HG02885 (cell line): Measurements from ENCODE around the gene EYS.
"Not testable (repeated sequence)": the region's sequence is repeated elsewhere in the genome, so short reads cannot be mapped to it uniquely, and the experiment has no call there.

Experiments used
- ATAC-seq: cut with Tn5 transposase; IDR thresholded peaks from one replicate; pipeline ENCODE4 v1.9.1; 2021; ENCODE audit warnings: mild to moderate bottlenecking; ENCODE audit not compliant: unreplicated experiment, poor library complexity

The EYS gene

GRCh38 chr6:63968650-63969049 is 1738.4 kb downstream of the EYS start:
- no peak for ATAC-seq

GRCh38 chr6:63964366-63964765 is 1742.7 kb downstream of the EYS start:
- no peak for ATAC-seq

DNA sequence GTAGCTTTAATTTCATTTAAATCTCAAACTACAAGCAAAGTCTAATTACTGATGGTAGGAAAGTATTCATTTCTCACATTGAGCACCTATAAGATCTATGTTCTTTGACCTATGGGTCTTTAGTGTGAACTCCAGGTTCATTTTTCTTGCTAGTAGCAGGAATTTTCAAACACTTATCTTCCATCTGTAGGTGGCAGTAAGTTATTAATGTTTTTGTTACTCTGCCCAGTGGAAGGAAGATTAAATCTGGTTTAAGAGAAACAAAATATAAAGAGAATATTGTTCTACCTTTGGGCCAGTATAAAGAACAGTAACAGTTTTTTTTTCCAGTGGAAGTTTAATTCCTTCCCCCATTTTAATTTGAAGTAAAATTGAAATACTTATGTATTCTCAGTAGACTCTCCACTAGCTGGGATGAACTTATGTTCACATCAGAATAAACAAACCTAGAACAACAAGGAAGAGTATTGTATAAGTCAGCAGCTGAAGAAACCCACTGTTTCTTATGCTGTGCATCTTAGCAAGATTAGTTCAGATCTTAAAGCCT is 1743.2 kb downstream of the EYS start:
- ATAC-seq: no peak

- ATAC-seq: not testable (repeated sequence)
Observed at GRCh38 chr6:63953336-63954021, 1753.5 kb downstream of the EYS start.

DNA sequence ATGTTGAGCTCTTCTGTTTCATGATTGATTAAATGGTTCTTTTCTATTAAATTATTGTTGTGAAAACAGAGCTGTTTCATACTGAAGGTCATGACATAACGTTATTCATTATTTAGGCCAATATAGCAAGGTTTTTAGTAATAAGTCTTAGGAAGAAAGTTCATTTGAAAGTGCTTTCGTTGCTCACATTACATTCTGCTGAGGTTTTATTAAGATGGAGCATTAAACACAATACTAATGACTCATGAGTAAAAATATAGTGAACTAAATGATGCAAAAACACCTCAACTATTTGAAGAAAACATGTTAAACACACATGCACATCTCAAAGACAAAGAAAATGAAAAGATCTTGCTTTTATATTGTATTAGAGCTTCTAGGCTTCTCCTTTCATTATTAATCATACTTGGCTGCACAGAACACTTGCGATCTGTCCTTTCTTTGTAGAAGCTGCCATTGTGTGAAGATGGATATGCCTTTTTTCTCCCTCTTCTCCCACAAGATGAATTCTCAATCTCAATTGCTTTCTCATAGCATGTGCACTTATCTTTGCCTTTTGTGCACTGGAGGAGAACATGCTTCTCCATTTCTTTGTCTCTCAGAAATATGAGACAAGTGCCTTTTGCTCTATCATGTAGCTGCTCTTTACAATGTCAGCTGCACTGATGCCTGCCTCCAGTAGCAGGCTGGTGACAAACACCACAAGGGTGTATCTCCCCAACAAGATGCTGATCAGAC is 1759.1 kb downstream of the EYS start:
- no peak for ATAC-seq

DNA sequence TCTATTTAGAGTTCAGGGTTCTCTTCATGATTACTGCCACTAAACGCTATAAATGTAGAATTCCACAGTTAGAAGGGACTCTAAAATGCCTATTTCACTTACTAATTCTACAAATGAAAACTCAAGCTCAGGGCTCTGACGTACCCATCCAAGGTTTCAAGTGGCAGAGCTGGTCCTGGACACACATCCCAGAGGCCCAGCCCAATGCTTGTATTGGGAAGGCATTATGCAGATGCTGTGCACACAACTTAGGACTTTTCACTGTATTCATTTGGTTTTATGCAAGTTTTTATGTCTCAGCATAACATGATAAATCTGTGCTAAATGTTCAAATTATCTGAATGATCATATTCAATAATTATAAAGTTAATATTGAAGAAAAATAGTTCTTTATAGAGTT is 1761.0 kb downstream of the EYS start:
- no peak for ATAC-seq

DNA sequence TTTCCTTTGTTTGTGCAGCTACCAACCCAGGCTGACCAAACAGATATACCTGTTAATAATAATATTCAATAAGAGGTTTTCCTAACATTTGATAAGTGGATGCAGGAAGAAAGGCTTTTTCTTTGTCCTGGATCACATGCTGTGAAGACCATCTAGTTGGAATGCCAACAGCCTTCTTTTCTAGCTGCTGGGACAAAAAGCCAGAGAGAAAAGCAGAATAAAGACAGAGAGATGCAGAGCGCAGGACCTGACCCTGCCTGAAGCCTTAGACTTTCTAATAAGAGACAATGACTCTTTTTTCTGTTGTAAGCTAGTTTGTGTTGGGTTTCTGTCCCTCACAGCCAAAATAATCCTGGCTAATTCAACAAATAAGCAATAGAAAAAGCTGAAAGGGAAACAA is 1763.2 kb downstream of the EYS start:
- no peak for ATAC-seq

GRCh38 chr6:63941747-63942470 is 1765.1 kb downstream of the EYS start:
- ATAC-seq: no peak

DNA sequence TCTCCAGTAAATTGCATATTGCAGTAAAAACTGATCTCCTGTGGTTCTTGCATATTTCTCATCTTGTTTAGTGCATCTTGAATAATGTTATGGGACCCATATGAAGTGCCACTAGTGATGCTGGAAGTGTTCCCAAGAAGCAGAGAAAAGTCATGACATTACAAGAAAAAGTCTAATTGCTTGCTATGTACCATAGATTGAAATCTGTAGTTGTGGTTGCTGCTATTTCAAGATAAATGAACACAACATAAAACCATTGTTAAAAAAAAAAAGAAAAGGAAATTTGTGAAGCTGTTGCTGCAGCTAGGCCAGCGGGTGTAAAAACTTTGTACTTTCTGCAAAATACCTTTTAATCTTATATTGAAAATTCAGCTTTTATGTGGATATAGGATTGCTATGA is 1767.0 kb downstream of the EYS start:
- ATAC-seq: no peak

DNA sequence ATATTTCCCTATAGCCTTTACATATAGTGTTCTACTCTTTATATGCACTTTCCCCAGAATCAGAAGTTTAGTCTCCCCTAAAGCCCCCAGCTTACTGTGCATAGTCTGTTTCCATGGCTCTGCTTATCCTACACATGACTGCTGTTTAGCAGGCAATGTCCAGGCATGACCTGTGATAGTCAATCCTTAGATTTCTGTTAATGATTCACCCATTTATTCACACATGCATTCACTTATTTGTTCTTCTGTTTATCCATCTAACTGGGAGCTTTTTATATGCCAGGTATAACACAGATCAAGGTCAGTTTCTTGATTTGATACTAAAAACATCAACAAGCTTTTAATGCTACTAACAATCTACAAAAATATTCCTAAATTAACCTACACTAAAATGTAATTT is 1770.6 kb downstream of the EYS start:
- ATAC-seq: no peak

DNA sequence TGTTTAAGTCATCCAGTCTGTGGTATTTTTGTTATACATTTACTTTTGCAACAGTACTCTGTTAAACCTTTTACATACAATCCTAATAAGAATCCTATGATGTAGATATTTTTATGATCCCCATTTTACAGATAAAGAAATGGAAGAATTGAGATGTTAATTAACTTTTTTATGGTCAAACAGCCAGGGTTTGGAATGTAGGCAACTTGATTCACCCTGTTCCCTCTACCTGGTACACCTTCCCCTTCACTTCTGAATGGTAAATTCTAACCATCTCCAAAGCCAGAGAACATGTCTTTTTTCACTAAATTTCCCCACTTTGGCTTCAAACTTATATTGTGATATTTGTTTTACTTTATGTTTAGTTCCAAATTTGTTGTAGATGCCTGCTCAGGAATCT is 1771.3 kb downstream of the EYS start:
- ATAC-seq: no peak

DNA sequence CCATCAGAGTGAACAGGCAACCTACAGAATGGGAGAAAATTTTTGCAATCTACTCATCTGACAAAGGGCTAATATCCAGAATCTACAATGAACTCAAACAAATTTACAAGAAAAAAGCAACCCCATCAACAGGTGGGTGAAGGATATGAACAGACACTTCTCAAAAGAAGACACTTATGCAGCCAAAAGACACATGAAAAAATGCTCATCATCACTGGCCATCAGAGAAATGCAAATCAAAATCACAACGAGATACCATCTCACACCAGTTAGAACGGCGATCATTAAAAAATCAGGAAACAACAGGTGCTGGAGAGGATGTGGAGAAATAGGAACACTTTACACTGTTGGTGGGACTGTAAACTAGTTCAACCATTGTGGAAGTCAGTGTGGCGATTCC is 1773.1 kb downstream of the EYS start:
- not testable (repeated sequence) for ATAC-seq

DNA sequence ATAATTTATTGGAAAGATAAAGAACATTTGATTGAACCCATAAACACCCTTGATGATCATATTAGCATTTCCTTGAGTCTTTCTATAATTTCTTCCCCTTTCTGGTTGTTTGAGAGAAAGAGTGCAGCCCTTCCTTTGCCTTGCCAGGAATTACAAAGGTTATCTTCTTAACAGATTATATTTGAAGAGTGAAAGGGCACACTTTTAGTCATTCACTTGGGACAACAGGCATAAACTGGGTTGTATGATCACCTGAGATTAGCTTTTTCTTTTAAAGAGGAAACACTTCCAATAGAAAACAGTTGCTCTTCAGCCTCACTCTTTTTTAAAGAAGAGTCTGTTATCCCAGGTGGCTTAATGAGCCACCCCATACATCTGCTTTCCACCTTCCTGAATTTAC is 1776.2 kb downstream of the EYS start:
- ATAC-seq: no peak

DNA sequence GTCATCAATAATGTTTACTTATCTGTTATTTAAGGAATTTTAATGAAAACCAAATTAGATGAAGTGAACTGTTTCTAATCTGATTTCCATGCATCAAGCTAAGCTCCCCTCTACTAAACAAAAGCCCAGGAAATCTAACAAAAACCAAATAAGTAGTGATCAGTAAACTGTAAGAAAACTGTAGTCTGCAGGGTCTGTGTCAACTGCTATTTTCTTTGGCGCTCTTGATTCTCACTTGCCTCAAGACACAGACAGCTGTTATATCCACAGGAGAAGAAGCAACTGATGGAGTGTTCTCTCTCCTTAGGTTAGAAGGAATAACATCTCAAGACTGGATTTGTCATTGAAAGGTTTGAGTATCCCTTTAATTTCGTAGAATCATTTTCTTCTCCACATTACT is 1777.9 kb downstream of the EYS start:
- ATAC-seq: no peak

DNA sequence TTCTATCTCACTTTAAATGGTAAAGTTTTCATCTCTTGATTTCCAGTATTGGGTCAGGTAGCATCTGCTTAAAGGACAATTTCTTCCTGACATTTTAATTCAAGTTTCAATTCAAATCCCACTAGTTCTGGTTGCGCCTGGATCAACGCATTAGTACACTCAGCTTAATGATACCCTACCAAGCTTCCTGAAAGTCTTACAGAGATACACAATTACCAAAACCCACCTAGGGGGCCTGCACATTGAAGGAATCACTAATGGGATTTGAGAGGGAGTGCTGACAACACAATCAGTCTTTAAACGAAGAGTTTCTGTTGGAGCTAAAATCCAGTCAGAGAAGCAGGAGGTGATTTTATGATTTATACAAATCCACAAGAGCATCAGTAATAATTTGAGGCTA is 1778.4 kb downstream of the EYS start:
- no peak for ATAC-seq

DNA sequence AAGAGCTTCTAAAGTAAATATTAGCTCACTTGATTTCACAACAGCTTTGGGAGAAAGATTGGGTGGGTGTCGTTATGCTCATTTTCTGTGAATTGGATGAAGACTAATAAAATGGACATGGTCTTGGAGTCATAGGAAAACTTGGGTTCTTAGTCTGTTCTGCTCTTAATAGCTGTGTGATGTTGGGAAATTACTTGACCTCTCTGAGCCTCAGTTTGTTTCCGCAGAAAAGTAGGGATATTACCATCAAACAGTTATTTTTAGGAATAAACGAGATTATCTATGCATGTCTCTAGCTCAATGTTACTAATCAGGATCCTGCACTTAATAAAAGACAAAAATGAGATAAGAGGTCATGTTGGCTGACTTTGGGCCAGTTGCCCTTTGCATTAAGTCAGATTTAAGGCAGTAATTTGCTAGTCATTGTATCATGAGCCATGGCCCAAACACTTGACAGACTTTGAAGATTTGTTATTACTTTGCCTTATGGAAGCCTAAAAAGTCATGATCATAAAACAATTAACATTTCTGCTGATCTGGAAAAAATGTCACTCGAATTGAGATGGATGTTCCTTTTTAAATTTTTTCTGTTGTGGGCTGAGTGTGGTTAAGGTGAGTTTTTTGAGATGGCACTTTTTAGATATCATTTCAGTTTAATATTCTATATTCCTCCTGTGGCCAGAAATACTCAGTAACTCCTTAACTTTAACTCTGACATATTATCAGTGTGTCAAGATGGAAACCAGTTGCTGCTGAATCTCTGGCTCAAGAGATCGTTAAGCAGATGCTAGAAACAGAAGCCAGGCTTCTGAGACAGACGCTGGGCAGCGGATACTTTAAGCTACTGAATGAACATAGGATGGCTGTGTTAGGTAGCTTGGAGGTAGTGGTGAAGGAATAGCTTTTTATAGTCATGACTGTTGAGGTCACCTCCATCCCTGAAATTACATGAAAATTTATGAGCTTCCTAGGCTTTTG is 1779.8 kb downstream of the EYS start:
- no peak for ATAC-seq

- ATAC-seq: no peak
Observed at GRCh38 chr6:63926258-63926780, 1780.7 kb downstream of the EYS start.

- ATAC-seq: peak; percentile 87
Observed at GRCh38 chr6:63923139-63923739, 1783.8 kb downstream of the EYS start.

GRCh38 chr6:63919556-63920110 is 1787.4 kb downstream of the EYS start:
- ATAC-seq: no peak
